Endothelial cell of umbilical vein (primary cell): ENCODE results near the gene ATAD5. TPM values are rescaled to one million over a fixed set of nuclear protein-coding genes. Genes with fewer than 3 reads are reported as not detected.
"Not testable (repeated sequence)": the region's sequence is repeated elsewhere in the genome, so short reads cannot be mapped to it uniquely, and the experiment has no call there.

Experiments
- BruUV-seq: library from RNA; stranded (reverse); fragments of 400-500 nt; replicated peaks from 2 replicates; lab custom pipeline; 2021; lab: Mats Ljungman, UMichigan
- CTCF ChIA-PET: fragments of 300-600, 350-600 bp; sonication (Branson Sonifier 250); formaldehyde crosslinking; loops from one replicate; lab custom pipeline; 2021; ENCODE audit warnings: antibody characterized with exemption, inconsistent platforms; lab: Charles Lee
- POLR2A ChIA-PET: fragments of 300-600, 350-600 bp; sonication (Branson Sonifier 250); formaldehyde crosslinking; loops from one replicate; lab custom pipeline; 2021; ENCODE audit warnings: antibody characterized with exemption, inconsistent platforms; lab: Charles Lee
- DNase-seq: peaks from one replicate; pipeline ENCODE4 v3.0.0-alpha.2; 2011; ENCODE audit warnings: low read depth, low spot score
- FAIRE-seq: peaks from 2 replicates; lab custom pipeline; 2011; peaks lifted over from hg19 to GRCh38; lab: Jason Lieb, UNC
- H2AFZ ChIP-seq: 2 replicates; pipeline ENCODE4 v1.6.0; 2012; ENCODE audit warnings: low read depth, low read length, control low read depth, inconsistent platforms
- H3K27ac ChIP-seq: 2 replicates; pipeline ENCODE4 v1.5.1; 2011; ENCODE audit warnings: low read depth, mild to moderate bottlenecking, control low read depth, low read length, moderate library complexity; ENCODE audit not compliant: insufficient read depth
- H3K27me3 ChIP-seq, 2 experiments: 2 replicates each; pipeline versions ENCODE4 v1.6.0 to v1.6.1; 2011; ENCODE audit warnings: low read length in 2 of 2, mixed read lengths in 1 of 2; ENCODE audit not compliant: control insufficient read depth in 2 of 2, insufficient read depth in 2 of 2
- H3K36me3 ChIP-seq, 2 experiments: 2 replicates in 1 of 2; 3 replicates in 1 of 2; pipeline ENCODE4 v1.5.1; 2011; ENCODE audit warnings: low read length in 2 of 2, mild to moderate bottlenecking in 1 of 2, moderate library complexity in 1 of 2; ENCODE audit not compliant: control insufficient read depth in 2 of 2, insufficient read depth in 2 of 2; ENCODE audit errors: extremely low read depth in 1 of 2
- H3K4me1 ChIP-seq: 3 replicates; pipeline ENCODE4 v1.5.1; 2011; ENCODE audit warnings: mild to moderate bottlenecking, low read length; ENCODE audit not compliant: control insufficient read depth, insufficient read depth; ENCODE audit errors: extremely low read depth
- H3K4me2 ChIP-seq: 2 replicates; pipeline ENCODE4 v1.6.1; 2011; ENCODE audit warnings: low read length, control low read depth, mixed read lengths; ENCODE audit not compliant: insufficient read depth
- H3K4me3 ChIP-seq, 3 experiments: fragments of 200-600 bp in 1 of 3; sonication (generic), shearing (Covaris generic) in 1 of 3; replicated peaks in 1 of 3; 2 replicates each; pipeline ENCODE4 v1.5.1; 2011 to 2016; ENCODE audit warnings: control low read depth in 3 of 3, low read length in 3 of 3, mild to moderate bottlenecking in 2 of 3, inconsistent platforms in 1 of 3, low read depth in 1 of 3, moderate library complexity in 1 of 3; ENCODE audit not compliant: insufficient read depth in 1 of 3
- H3K79me2 ChIP-seq: 2 replicates; pipeline ENCODE4 v1.6.0; 2012; ENCODE audit warnings: low read length, inconsistent platforms; ENCODE audit not compliant: control insufficient read depth, insufficient read depth
- H3K9ac ChIP-seq: replicated peaks from 2 replicates; pipeline ENCODE3; 2011; ENCODE audit warnings: low read length, control low read depth; ENCODE audit not compliant: insufficient read depth; ENCODE audit errors: extremely low read depth
- H3K9me1 ChIP-seq: replicated peaks from 3 replicates; pipeline ENCODE4 v1.6.0; 2011; ENCODE audit warnings: mild to moderate bottlenecking, low read length; ENCODE audit not compliant: control insufficient read depth, insufficient read depth; ENCODE audit errors: extremely low read depth
- H3K9me3 ChIP-seq: replicated peaks from 2 replicates; pipeline ENCODE4 v1.5.1; 2012; ENCODE audit warnings: low read length, inconsistent platforms; ENCODE audit not compliant: control insufficient read depth, insufficient read depth
- H4K20me1 ChIP-seq: replicated peaks from 2 replicates; pipeline ENCODE3; 2011; ENCODE audit warnings: mild to moderate bottlenecking, low read length; ENCODE audit not compliant: control insufficient read depth, insufficient read depth; ENCODE audit errors: extremely low read depth
- EZH2 ChIP-seq: IDR thresholded peaks from 2 replicates; pipeline ENCODE4 v1.6.1; 2012; ENCODE audit warnings: borderline replicate concordance, low read depth, mild to moderate bottlenecking, moderate library complexity, low read length, inconsistent platforms; ENCODE audit not compliant: severe bottlenecking
- FOS ChIP-seq: IDR thresholded peaks from 2 replicates; pipeline ENCODE4 v1.6.1; 2011; ENCODE audit warnings: mild to moderate bottlenecking, low read length, moderate library complexity, borderline replicate concordance; ENCODE audit not compliant: insufficient read depth
- GATA2 ChIP-seq: IDR thresholded peaks from 2 replicates; pipeline ENCODE4 v1.7.0; 2011; ENCODE audit warnings: low read depth, mild to moderate bottlenecking, moderate library complexity, mixed read lengths, low read length; ENCODE audit not compliant: insufficient read length, insufficient read depth
- JUN ChIP-seq: IDR thresholded peaks from 2 replicates; pipeline ENCODE4 v1.6.1; 2011; ENCODE audit warnings: borderline replicate concordance, low read depth; ENCODE audit not compliant: insufficient read length, insufficient read depth
- MAX ChIP-seq: IDR thresholded peaks from 2 replicates; pipeline ENCODE4 v1.6.1; 2011; ENCODE audit not compliant: insufficient read depth, insufficient read length
- MYC ChIP-seq: IDR thresholded peaks from one replicate; pipeline ENCODE4 v1.6.1; 2011; ENCODE audit warnings: mild to moderate bottlenecking, low read depth, low read length
- POLR2A ChIP-seq: IDR thresholded peaks from 2 replicates; pipeline ENCODE4 v1.6.1; 2012; ENCODE audit warnings: low read depth, mild to moderate bottlenecking, control low read depth, low read length
- POLR2AphosphoS5 ChIP-seq: IDR thresholded peaks from 2 replicates; pipeline ENCODE4 v1.6.1; 2012; ENCODE audit warnings: low read depth, mild to moderate bottlenecking, control low read depth, low read length, moderate library complexity; ENCODE audit not compliant: insufficient read depth
- dilution Hi-C: fragments of 300-500 bp; cut with MboI; formaldehyde crosslinking; loops from one replicate; pipeline ENCODE4 v1.15.0; 2019; ENCODE audit warnings: low sequenced_read_pairs; ENCODE audit not compliant: extremely low pct_ligation_motif_present
- intact Hi-C: fragments of 100-400 bp; cut with micrococcal nuclease; formaldehyde crosslinking; loops from one replicate; pipeline ENCODE4 v1.10.0; 2022
- polyA plus RNA-seq, 4 experiments: library from polyadenylated mRNA; depleted of rRNA in 3 of 4; stranded (reverse) in 3 of 4; unstranded in 1 of 4; fragments of >200 nt; gene quantifications; 2 replicates each; pipeline versions ENCODE4 v1.2.1 to v1.2.3, GENCODE V29; 2011 to 2012; ENCODE audit warnings: missing spikeins in 1 of 4
- total RNA-seq: library from RNA; stranded (reverse); gene quantifications from 2 replicates; pipeline ENCODE4 v1.2.3, GENCODE V29; 2021
- TF ChIP-seq, protein P1 (sequence below), 2 donors: IDR thresholded peaks; 1 replicate in 1 of 2; 2 replicates in 1 of 2; pipeline ENCODE4 v1.5.1; 2011; ENCODE audit warnings: low read length in 2 of 2, mild to moderate bottlenecking in 2 of 2, moderate library complexity in 2 of 2, control low read depth in 1 of 2, inconsistent platforms in 1 of 2, low read depth in 1 of 2; ENCODE audit not compliant: insufficient read depth in 1 of 2; ENCODE audit errors: extremely low read depth in 1 of 2

Gene ATAD5
- total and polyA plus RNA-seq, 2 donors (not counting 3 experiments of a cell fraction or from before 2014, with no cell fraction given) = 0.80 to 9.4 TPM

DNA sequence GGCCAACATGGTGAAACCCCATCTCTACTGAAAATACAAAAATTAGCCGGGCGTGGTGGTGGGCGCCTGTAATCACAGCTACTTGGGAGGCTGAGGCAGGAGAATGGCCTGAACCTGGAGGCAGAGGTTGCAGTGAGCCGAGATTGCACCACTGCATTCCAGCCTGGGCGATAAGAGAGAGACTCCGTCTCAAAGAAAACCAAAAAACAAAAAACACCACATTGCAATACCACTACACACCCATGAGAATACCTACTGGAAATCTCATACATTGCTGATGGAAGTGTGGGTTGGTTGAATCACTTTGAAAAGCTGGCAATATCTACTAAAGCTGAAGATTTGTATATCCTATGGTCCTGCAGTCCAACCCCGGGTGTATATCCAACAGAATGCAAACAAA is 78.4 kb downstream of the ATAD5 start:
- H3K4me1 ChIP-seq, H3K4me3 ChIP-seq, H4K20me1 ChIP-seq, H3K27me3 ChIP-seq, intact Hi-C loops, BruUV-seq, dilution Hi-C loops, H3K9me3 ChIP-seq, FAIRE-seq, H3K27ac ChIP-seq, H2AFZ ChIP-seq, H3K4me2 ChIP-seq, H3K36me3 ChIP-seq, H3K9ac ChIP-seq, H3K79me2 ChIP-seq, DNase-seq, POLR2A ChIA-PET, H3K9me1 ChIP-seq: not testable (repeated sequence)
- CTCF ChIA-PET = interaction anchor here (2.3 kb wide), 1 partner anchor 14 kb away, joined by 4 read pairs; no protein-coding TSS in a partner anchor

DNA sequence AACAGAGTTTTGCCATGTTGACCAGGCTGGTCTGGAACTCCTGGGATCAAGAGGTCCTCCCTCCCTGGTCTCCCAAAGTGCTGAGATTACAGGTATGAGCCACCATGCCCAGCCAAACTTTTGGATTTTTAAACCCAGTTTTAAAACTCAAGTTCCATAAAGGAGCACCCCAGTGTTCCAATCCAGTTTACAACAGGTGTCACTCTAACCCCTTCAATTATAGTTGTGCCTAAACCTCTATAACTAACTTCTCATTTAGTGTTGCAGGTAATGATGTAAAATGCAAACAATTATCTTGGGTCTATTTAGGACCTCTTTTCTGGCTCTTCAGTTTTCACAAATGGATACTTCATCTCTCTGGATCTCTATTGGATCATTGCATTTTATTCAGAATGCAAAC is 82.2 kb downstream of the ATAD5 start:
- Histone ChIP-seq H3K9ac (no peak overlapping the region), H3K9me3 (no peaks in the 10 kb centered on the region), H3K79me2 (no peaks in the 10 kb centered on the region), H3K27ac (no peak overlapping the region), H3K4me1 (no peaks in the 10 kb centered on the region), H3K4me2 (no peak overlapping the region), H3K9me1 (no peaks in the 10 kb centered on the region), H3K4me3 (no peak overlapping the region), H3K36me3 (no peaks in the 10 kb centered on the region), H2AFZ (no peak overlapping the region), H3K27me3 (peaks cover 0 to 2% of the 10 kb centered on the region in 2 experiments), H4K20me1 (no peaks in the 10 kb centered on the region)
- dilution Hi-C loops = no loop called here
- POLR2A ChIA-PET = no interaction called here
- BruUV-seq = no TSS peak
- FAIRE-seq = no peak
- TF ChIP-seq, protein P1, sequence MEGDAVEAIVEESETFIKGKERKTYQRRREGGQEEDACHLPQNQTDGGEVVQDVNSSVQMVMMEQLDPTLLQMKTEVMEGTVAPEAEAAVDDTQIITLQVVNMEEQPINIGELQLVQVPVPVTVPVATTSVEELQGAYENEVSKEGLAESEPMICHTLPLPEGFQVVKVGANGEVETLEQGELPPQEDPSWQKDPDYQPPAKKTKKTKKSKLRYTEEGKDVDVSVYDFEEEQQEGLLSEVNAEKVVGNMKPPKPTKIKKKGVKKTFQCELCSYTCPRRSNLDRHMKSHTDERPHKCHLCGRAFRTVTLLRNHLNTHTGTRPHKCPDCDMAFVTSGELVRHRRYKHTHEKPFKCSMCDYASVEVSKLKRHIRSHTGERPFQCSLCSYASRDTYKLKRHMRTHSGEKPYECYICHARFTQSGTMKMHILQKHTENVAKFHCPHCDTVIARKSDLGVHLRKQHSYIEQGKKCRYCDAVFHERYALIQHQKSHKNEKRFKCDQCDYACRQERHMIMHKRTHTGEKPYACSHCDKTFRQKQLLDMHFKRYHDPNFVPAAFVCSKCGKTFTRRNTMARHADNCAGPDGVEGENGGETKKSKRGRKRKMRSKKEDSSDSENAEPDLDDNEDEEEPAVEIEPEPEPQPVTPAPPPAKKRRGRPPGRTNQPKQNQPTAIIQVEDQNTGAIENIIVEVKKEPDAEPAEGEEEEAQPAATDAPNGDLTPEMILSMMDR (IDR thresholded peaks at IDR 0.05; ENCODE audit: extremely low read depth in 1 of 2, insufficient read depth in 1 of 2, low read depth in 1 of 2, low read length in 2 of 2) = no peak
- TF ChIP-seq POLR2AphosphoS5 = no peak
- TF ChIP-seq JUN = no peak
- no peak for TF ChIP-seq MYC
- TF ChIP-seq EZH2 = no peak
- no peak for TF ChIP-seq MAX
- TF ChIP-seq POLR2A = no peak
- no peak for TF ChIP-seq GATA2
- TF ChIP-seq FOS = no peak
- intact Hi-C loops = no loop called here
- CTCF ChIA-PET = no interaction called here
- DNase-seq = no peak
